ENCODE measurements around the gene TBCEL.

The TBCEL gene

DNA sequence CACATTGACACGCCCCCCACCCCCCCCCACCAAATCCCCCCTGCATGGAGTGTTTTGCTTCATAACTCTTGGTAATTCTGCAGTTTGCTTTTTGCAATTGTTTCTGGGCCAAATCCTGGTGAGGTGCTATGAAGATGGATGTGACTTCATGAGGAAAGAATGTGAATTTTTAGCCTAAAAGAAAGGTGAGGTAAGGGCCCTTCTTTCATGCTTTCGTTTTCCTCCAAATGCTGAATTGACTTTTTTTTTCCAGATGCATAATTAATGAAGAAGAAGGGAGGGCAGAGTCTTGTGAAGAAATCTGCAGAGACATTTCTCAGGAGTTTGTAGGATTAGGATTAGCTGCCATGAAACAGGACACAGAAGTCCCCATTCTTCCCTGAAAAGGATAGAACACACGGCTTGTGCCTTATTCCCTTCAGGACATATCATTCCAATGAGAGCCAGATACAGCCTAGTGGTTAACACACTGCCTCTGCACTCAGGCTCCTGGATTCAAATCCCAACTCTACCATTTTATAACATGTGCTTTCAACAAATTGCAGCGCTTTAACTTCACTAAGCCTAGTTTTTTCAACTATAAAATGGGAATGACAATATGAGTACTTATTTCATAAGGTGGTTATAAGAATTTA is 19.6 kb upstream of the TBCEL start:
- Histone ChIP-seq H2AFZ (ENCODE audit: low read depth, low read length) (no peak overlapping the region), H3K27me3 (ENCODE audit: insufficient read depth, low read length, poor library complexity) (peaks cover 9% of the 10 kb centered on the region), H3K27ac (ENCODE audit: low read length) (no peak overlapping the region), H3K36me3 (ENCODE audit: insufficient read depth, low read length) (no peaks in the 10 kb centered on the region), H3K4me3 (ENCODE audit: low read depth in 1 of 2, low read length in 2 of 2) (no peak overlapping the region), H3K4me1 (ENCODE audit: insufficient read depth, low read length) (no peaks in the 10 kb centered on the region), H3K9ac (ENCODE audit: low read depth, low read length) (no peak overlapping the region), H3K9me3 (ENCODE audit: insufficient read depth, low read length, severe bottlenecking) (no peaks in the 10 kb centered on the region), H3K4me2 (ENCODE audit: insufficient read depth, low read length) (no peak overlapping the region), H4K20me1 (ENCODE audit: insufficient read depth, low read length) (no peaks in the 10 kb centered on the region), H3K79me2 (ENCODE audit: insufficient read depth, low read length) (no peaks in the 10 kb centered on the region)
- no peak for DNase-seq
- TF ChIP-seq, protein P1, sequence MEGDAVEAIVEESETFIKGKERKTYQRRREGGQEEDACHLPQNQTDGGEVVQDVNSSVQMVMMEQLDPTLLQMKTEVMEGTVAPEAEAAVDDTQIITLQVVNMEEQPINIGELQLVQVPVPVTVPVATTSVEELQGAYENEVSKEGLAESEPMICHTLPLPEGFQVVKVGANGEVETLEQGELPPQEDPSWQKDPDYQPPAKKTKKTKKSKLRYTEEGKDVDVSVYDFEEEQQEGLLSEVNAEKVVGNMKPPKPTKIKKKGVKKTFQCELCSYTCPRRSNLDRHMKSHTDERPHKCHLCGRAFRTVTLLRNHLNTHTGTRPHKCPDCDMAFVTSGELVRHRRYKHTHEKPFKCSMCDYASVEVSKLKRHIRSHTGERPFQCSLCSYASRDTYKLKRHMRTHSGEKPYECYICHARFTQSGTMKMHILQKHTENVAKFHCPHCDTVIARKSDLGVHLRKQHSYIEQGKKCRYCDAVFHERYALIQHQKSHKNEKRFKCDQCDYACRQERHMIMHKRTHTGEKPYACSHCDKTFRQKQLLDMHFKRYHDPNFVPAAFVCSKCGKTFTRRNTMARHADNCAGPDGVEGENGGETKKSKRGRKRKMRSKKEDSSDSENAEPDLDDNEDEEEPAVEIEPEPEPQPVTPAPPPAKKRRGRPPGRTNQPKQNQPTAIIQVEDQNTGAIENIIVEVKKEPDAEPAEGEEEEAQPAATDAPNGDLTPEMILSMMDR (IDR thresholded peaks at IDR 0.05; ENCODE audit: borderline replicate concordance, extremely low read depth, low read length, poor library complexity, severe bottlenecking), result no peak
- no peak for TF ChIP-seq EZH2 (IDR thresholded peaks at IDR 0.05; ENCODE audit: borderline replicate concordance, low read depth, low read length, severe bottlenecking)
- ATAC-seq (ENCODE audit: insufficient read depth, low read depth), result no peak

DNA sequence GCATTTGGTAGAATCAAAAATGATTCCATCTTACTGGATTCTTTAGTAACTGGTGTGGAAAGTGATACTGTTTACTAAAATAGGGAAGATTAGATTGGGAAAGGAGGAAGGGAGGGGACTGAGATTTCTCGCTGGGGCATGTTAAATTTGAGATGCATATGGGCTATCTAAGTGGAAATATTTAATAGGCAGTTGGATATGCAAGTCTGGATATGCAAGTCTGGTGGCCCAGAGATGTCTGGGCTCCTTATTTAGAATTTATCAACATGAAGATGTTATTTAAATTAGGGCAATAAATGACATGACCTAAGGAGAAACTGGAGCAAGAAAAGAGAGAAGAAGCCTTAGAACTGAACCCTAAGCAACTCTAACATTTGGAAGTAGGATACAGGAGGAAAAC is 17.0 kb upstream of the TBCEL start:
- Histone ChIP-seq H3K27me3 (ENCODE audit: insufficient read depth, low read length, poor library complexity) (peaks cover 3% of the 10 kb centered on the region), H2AFZ (ENCODE audit: low read depth, low read length) (no peak overlapping the region), H3K4me1 (ENCODE audit: insufficient read depth, low read length) (no peaks in the 10 kb centered on the region), H4K20me1 (ENCODE audit: insufficient read depth, low read length) (no peaks in the 10 kb centered on the region), H3K4me3 (ENCODE audit: low read depth in 1 of 2, low read length in 2 of 2) (no peak overlapping the region), H3K36me3 (ENCODE audit: insufficient read depth, low read length) (no peaks in the 10 kb centered on the region), H3K79me2 (ENCODE audit: insufficient read depth, low read length) (no peaks in the 10 kb centered on the region), H3K9ac (ENCODE audit: low read depth, low read length) (no peak overlapping the region), H3K27ac (ENCODE audit: low read length) (no peak overlapping the region), H3K9me3 (ENCODE audit: insufficient read depth, low read length, severe bottlenecking) (no peaks in the 10 kb centered on the region), H3K4me2 (ENCODE audit: insufficient read depth, low read length) (no peak overlapping the region)
- DNase-seq (no peak), ATAC-seq (ENCODE audit: insufficient read depth, low read depth) (no peak)
- TF ChIP-seq EZH2 (IDR thresholded peaks at IDR 0.05; ENCODE audit: borderline replicate concordance, low read depth, low read length, severe bottlenecking), result no peak
- TF ChIP-seq, protein P1 (IDR thresholded peaks at IDR 0.05; ENCODE audit: borderline replicate concordance, extremely low read depth, low read length, poor library complexity, severe bottlenecking), result no peak

DNA sequence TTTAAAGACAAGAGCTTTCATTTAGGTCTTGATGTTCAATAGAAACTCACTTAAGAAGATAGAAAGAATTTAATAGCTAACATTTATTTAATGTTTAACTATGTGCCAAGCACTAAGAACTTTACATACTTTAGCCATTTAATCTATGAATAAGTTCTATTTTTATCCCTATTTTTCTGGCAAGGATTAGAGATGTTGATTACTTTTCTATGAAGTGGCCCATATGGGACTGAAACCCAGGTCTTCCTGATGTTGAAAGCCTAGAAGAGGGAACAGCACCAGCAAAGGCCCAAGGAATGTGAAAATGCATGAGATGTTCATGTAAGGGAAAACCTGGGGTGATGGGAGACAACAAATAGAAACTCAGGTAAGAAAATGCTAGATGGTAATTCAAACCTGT is 15.4 kb upstream of the TBCEL start:
- Histone ChIP-seq H3K4me3 (ENCODE audit: low read depth in 1 of 2, low read length in 2 of 2) (no peak overlapping the region), H2AFZ (ENCODE audit: low read depth, low read length) (no peak overlapping the region), H3K9me3 (ENCODE audit: insufficient read depth, low read length, severe bottlenecking) (no peaks in the 10 kb centered on the region), H3K79me2 (ENCODE audit: insufficient read depth, low read length) (no peaks in the 10 kb centered on the region), H3K4me1 (ENCODE audit: insufficient read depth, low read length) (no peaks in the 10 kb centered on the region), H4K20me1 (ENCODE audit: insufficient read depth, low read length) (no peaks in the 10 kb centered on the region), H3K27me3 (ENCODE audit: insufficient read depth, low read length, poor library complexity) (peaks cover 3% of the 10 kb centered on the region), H3K36me3 (ENCODE audit: insufficient read depth, low read length) (no peaks in the 10 kb centered on the region), H3K4me2 (ENCODE audit: insufficient read depth, low read length) (no peak overlapping the region), H3K9ac (ENCODE audit: low read depth, low read length) (no peak overlapping the region), H3K27ac (ENCODE audit: low read length) (no peak overlapping the region)
- ATAC-seq (ENCODE audit: insufficient read depth, low read depth) (no peak), DNase-seq (no peak)
- no peak for TF ChIP-seq EZH2 (IDR thresholded peaks at IDR 0.05; ENCODE audit: borderline replicate concordance, low read depth, low read length, severe bottlenecking)
- TF ChIP-seq, protein P1 (IDR thresholded peaks at IDR 0.05; ENCODE audit: borderline replicate concordance, extremely low read depth, low read length, poor library complexity, severe bottlenecking), result no peak
